Fibroblast of gingiva (primary cell): ENCODE results near the gene SAG.
A peak's percentile ranks its signal among the peaks of the same experiment; 100 is the strongest.
"Not testable (repeated sequence)": the region's sequence is repeated elsewhere in the genome, so short reads cannot be mapped to it uniquely, and the experiment has no call there.

Source experiments
- DNase-seq: peaks from one replicate; pipeline ENCODE4 v3.0.0-alpha.2; 2011; ENCODE audit warnings: low read depth

Gene SAG

GRCh38 chr2:233331536-233331935 is 23.9 kb downstream of the SAG start:
- no peak for DNase-seq

GRCh38 chr2:233332125-233332524 is 24.5 kb downstream of the SAG start:
- DNase-seq, result no peak

GRCh38 chr2:233334915-233335314 is 27.3 kb downstream of the SAG start:
- DNase-seq, result no peak

GRCh38 chr2:233336091-233336490 is 28.5 kb downstream of the SAG start:
- DNase-seq, result not testable (repeated sequence)

GRCh38 chr2:233336541-233336940 is 28.9 kb downstream of the SAG start:
- no peak for DNase-seq

GRCh38 chr2:233338046-233338445 is 30.4 kb downstream of the SAG start:
- no peak for DNase-seq

GRCh38 chr2:233338812-233339368 is 31.3 kb downstream of the SAG start:
- no peak for DNase-seq

GRCh38 chr2:233339427-233339826 is 31.8 kb downstream of the SAG start:
- DNase-seq, result no peak

GRCh38 chr2:233341296-233341695 is 33.7 kb downstream of the SAG start:
- no peak for DNase-seq

- DNase-seq, result no peak
Observed at GRCh38 chr2:233342301-233342700, 34.7 kb downstream of the SAG start.

GRCh38 chr2:233343171-233343705 is 35.6 kb downstream of the SAG start:
- no peak for DNase-seq

- DNase-seq, result no peak
Observed at GRCh38 chr2:233346376-233346775, 38.8 kb downstream of the SAG start.

GRCh38 chr2:233346930-233347329 is 39.3 kb downstream of the SAG start:
- no peak for DNase-seq

GRCh38 chr2:233349005-233349998 is 41.7 kb downstream of the SAG start:
- no peak for DNase-seq

- DNase-seq, result peak; percentile 70
Observed at GRCh38 chr2:233350708-233351107, 43.1 kb downstream of the SAG start.

- DNase-seq, result no peak
Observed at GRCh38 chr2:233351423-233351822, 43.8 kb downstream of the SAG start.

- DNase-seq, result no peak
Observed at GRCh38 chr2:233352141-233352842, 44.7 kb downstream of the SAG start.

- no peak for DNase-seq
Observed at GRCh38 chr2:233353101-233353768, 45.6 kb downstream of the SAG start.

GRCh38 chr2:233353769-233354499 is 46.3 kb downstream of the SAG start, which contains the start of gene DGKD:
Gene DGKD (plus strand): TSS chr2:233354494. CDS start chr2:233354519, 25 bp downstream.
- DNase-seq, result peak; percentile 32

GRCh38 chr2:233354500-233354924 is 46.9 kb downstream of the SAG start:
- no peak for DNase-seq

GRCh38 chr2:233354971-233355574 is 47.5 kb downstream of the SAG start:
- DNase-seq, result no peak
